Measurements from ENCODE around the gene USP30.

GRCh38 chr12:109097140-109097434 is 44.7 kb downstream of the USP30 start:
- TF ChIP-seq CTCF (IDR thresholded peaks at IDR 0.05) (no peak), EP300 (IDR thresholded peaks at IDR 0.05) (no peak), POLR2A (IDR thresholded peaks at IDR 0.05) (no peak), POLR2AphosphoS5 (IDR thresholded peaks at IDR 0.05) (no peak)

Data from gastroesophageal sphincter (tissue), 3 donors.